NCI-H2227 treated with DMSO at 0.1 percent for 48 hours (cell line): ENCODE data around the gene JAKMIP1.
"Not testable (repeated sequence)": the region's sequence is repeated elsewhere in the genome, so short reads cannot be mapped to it uniquely, and the experiment has no call there.

Source experiments
- DNase-seq: peaks from one replicate; lab custom pipeline; 2025; lab: John Stamatoyannopoulos, UW

JAKMIP1 gene

DNA sequence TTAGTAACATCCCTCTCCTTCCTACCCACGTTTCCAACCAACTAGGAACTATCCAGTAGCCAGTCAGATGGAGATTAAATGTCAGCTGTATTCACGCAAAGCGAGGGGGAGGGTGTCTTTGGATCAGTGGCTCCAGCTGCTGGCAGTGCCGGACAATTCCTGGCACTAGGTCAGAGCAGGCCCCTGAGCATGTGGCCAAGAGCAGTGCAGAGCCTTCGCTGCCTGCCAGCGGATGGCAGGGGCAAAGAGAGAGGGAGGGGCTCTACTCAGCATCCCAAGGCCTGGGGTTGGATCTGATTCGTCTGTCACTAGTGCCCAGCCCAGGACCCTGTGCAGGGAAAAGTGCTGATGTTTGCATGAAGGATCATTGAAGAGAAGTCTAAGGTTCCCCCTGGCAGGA lies 28.7 kb upstream of the JAKMIP1 start:
- DNase-seq: no peak

DNA sequence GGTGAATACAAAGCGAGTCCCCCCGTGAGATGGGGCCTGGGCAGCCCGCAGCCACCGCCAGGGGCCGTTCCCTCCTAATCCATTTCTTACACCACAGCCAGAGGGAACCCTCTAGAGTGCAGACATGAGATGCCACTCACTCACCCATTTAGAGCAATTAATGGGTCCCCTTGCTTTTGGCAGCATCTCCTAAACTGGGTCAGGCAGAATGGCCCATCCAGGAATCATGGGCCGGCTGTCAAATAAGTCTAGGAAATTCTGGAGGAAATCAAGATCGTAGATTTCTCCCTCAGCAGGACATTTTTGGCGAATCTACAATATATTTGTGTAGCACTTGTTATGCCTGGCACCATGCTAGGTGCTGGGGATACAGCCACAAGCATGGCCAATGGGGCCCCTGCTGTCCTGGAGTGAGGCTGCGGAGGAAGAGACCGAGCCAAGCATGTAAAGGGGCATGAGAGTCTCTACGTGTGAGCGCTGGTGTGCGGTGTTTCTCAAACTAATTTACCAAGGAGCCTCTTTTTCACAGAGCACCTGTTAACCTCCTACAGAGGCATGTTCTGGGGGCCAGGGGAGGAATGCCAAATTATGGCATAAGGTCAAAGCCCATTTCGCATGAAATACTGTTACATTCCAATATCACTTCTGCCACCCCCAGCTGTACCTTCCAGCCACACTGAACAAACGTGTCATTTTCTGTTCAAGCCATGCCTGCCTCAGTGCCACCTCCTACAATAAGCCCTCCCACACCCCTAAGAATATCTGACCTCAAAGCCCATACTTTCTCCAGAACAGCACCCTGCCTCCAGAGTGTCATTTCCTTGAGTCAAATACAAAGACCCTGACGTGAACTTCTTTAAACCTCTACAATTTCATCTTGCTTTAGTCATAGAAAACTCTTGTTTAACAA lies 28.1 kb upstream of the JAKMIP1 start:
- DNase-seq: no peak

GRCh38 chr4:6227412-6228157 lies 27.2 kb upstream of the JAKMIP1 start:
- no peak for DNase-seq

DNA sequence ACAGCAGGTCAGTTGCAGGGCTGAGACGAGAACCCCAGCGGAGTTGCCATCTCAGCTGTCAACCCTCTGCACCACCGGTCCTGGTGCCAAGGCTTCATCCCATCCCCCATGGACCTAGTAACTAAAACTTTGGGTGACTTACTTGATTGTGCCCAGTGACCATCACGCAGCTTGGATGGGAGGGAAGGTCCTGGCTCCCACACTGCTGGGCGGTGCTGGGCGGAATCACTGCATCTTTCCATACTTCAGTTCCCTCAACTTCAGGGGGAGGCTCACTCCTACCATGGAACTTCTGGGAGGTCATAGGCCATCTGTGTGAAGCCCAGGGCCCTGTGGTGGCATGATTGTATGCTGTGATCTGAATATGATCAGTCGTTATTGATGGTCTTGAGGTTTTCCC lies 26.2 kb upstream of the JAKMIP1 start:
- DNase-seq: no peak

GRCh38 chr4:6225469-6225868 lies 25.1 kb upstream of the JAKMIP1 start:
- no peak for DNase-seq

- DNase-seq: peak; percentile 5
These were observed 24.4 kb upstream of the JAKMIP1 start for GRCh38 chr4:6224735-6225134.

GRCh38 chr4:6222761-6223292 lies 22.5 kb upstream of the JAKMIP1 start:
- peak; percentile 7 for DNase-seq

- peak; percentile 57 for DNase-seq
These were observed 21.8 kb upstream of the JAKMIP1 start for GRCh38 chr4:6221851-6222760.

DNA sequence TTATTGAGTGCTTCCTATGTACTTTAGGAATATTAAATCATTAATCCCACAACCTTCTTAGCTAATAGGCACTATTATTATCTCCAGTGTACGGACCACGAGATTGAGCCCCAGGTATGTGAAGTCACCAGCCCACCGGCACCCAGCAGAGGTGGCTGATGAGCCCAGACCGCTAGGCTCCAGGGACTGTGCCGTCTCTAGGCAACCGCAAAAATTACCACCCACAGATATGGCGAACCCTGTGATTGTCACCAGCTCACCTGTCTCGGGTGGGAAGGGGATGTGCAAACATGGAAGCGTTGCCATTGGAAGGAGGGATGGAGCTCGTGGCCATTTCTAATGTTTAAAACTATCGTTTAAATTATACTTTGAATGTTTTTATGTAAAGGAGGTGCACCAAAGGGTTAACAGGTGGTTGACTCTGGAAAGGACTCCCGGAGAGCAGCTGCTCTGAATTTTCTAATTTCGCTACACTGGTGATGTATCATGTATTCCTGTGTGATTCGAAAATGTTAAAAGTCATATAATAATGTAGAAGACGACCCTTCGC lies 21.0 kb upstream of the JAKMIP1 start:
- DNase-seq: peak; percentile 57

GRCh38 chr4:6217716-6218381 lies 17.5 kb upstream of the JAKMIP1 start:
- no peak for DNase-seq

DNA sequence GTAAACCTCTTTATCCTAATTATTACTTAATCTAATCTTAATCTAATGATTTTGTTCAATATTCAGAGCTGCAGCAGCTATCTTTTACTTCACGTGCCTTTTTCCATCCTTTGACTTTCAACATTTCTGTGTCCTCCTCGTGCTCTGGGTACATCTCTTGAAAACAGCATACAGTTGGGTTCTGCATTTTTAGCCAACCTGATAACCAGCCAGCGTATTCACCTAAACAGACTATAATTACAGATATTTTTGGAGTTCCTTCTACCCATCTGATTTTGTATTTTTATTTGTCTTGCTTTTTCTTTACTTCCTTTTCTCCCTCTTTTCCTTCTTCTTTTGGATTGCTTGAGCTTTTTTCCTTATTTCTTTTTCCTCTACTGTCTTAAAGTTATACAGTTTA lies 16.2 kb upstream of the JAKMIP1 start:
- DNase-seq: no peak

- no peak for DNase-seq
These were observed 9.6 kb upstream of the JAKMIP1 start for GRCh38 chr4:6209921-6210320.

- DNase-seq: not testable (repeated sequence)
These were observed 8.9 kb upstream of the JAKMIP1 start for GRCh38 chr4:6209291-6209690.

DNA sequence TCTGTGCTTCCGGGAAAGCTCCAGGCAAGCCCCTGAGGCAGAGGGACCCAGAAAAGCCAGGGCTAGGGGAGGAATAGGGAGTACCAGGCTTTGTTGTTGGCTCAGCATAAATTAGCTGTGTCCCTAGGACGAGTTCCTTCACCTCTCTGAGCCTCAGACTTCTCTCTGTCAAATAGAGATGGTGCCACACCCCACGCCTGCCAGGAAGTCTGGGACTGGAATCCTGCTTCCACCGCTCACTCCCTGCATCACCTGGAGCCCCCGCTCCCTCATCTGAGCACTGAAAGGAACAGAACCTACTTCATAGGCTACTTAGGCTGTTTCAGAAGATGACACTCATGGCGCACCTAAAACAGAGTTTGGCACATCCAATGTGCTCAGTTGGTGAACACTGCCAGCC lies 8.1 kb upstream of the JAKMIP1 start:
- no peak for DNase-seq

GRCh38 chr4:6207602-6208001 lies 7.3 kb upstream of the JAKMIP1 start:
- no peak for DNase-seq

- no peak for DNase-seq
These were observed 6.5 kb upstream of the JAKMIP1 start for GRCh38 chr4:6206771-6207290.

- DNase-seq: no peak
These were observed 5.6 kb upstream of the JAKMIP1 start for GRCh38 chr4:6205973-6206372.

- no peak for DNase-seq
These were observed 5.2 kb upstream of the JAKMIP1 start for GRCh38 chr4:6205567-6205931.

DNA sequence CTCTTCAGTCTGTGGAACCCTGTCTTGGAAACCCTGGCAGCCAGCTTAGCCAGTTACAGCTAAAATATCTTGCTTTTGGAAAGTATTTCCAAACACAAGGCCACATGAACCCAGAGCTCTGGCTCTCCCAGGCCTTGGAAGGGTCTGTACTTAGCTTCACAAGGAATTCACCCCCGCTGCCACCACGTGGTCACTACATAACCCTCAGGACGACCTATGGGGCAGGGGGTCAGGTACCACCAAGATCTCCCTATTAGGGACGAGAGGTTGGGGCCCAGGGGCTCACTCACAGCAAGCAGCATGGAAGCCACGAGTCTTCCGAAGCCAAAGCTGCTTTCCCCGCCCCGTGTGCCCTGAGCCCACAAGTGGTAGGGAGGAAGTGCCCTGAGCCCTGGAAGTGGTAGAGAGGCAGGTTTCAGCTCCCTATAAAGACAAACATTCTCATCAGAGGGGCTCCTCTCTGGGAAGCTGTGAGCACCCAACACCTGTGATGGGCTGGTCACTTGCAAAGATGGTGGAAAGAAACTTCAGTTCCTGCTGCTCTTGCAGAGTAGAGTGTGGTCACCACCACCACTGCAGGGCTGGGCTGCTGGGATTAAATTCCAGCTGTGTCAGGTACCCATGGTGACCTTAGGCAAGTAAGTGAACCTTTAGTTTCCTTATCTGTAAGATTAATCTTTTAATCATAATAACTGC lies 4.7 kb upstream of the JAKMIP1 start:
- DNase-seq: no peak

DNA sequence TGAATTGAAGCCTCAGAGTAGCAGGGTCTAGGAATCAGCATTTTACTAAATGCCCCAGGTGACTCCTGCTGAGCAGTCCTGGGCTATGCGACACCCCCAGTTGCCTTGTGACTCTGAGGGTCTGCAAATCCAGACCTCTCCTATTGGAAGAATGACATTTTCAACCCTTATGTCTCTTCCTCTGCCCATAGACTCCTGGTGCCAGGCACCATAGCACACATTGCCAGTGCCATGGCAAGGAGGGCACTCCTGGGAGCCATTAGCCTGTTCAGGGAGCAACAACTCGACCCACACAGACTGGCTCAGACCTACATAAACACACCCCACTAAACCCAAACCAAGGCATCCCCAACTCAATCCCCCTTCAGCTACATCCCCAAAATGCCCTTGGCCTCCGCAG lies 3.7 kb upstream of the JAKMIP1 start:
- DNase-seq: no peak
